ENCODE results near the gene SOAT2. TPM values are rescaled to one million over a fixed set of nuclear protein-coding genes. Genes with fewer than 3 reads are reported as not detected.

Gene SOAT2
- total RNA-seq, 1 donor from 2014 or later: not detected

- Mint-ChIP-seq H3K36me3 (ENCODE audit: low read depth) (no peaks in the 10 kb centered on the region), H3K9me3 (no peaks in the 10 kb centered on the region), H3K4me1 (peaks cover 28% of the 10 kb centered on the region), H3K27ac (no peak overlapping the region), H3K27me3 (peaks cover 13% of the 10 kb centered on the region), H3K4me3 (peak overlapping the region; percentile 80)
- CTCF ChIA-PET: interaction anchor here (0.7 to 5.3 kb wide), 13 partner anchors 8 to 99 kb away, joined by 3 to 133 read pairs (median 4); partner anchors contain the start of genes EIF4B and SPRYD3
- intact Hi-C loops (cut with micrococcal nuclease): loop anchor here (2.0 to 5.0 kb wide), 3 partner anchors 46 to 214 kb away; partner anchors contain the start of gene TNS2
- POLR2A ChIA-PET: interaction anchor here (1.1 to 2.0 kb wide), 4 partner anchors 19 to 44 kb away, joined by 3 to 12 read pairs (median 6); partner anchors contain the start of gene SPRYD3
- TF ChIP-seq CTCF (IDR thresholded peaks at IDR 0.05): no peak
- ATAC-seq (ENCODE audit: low read depth) (no peak), DNase-seq (no peak)
These were observed 4.8 kb upstream of the SOAT2 start for GRCh38 chr12:53098354-53098981.

- Mint-ChIP-seq H3K4me3 (peak overlapping the region; percentile 13), H3K36me3 (ENCODE audit: low read depth) (no peaks in the 10 kb centered on the region), H3K9me3 (no peaks in the 10 kb centered on the region), H3K27me3 (peaks cover 13% of the 10 kb centered on the region), H3K27ac (no peak overlapping the region), H3K4me1 (peaks cover 34% of the 10 kb centered on the region)
- POLR2A ChIA-PET: interaction anchor here (1.0 to 2.0 kb wide), 3 partner anchors 20 to 45 kb away, joined by 3 to 8 read pairs (median 4); partner anchors contain the start of gene SPRYD3
- intact Hi-C loops (cut with micrococcal nuclease): loop anchor here (1.0 to 5.0 kb wide), 5 partner anchors 20 to 214 kb away; partner anchors contain the start of genes SPRYD3 and TNS2
- CTCF ChIA-PET: interaction anchor here (0.8 to 5.3 kb wide), 13 partner anchors 9 to 248 kb away, joined by 3 to 133 read pairs (median 4); partner anchors contain the start of genes EIF4B and SPRYD3
- peak; percentile 99 for TF ChIP-seq CTCF (IDR thresholded peaks at IDR 0.05)
- DNase-seq (peak; percentile 75), ATAC-seq (ENCODE audit: low read depth) (peak; percentile 66)
These were observed 4.0 kb upstream of the SOAT2 start for GRCh38 chr12:53099071-53099882.

- Mint-ChIP-seq H3K27me3 (peaks cover 8% of the 10 kb centered on the region), H3K27ac (no peak overlapping the region), H3K4me1 (peaks cover 34% of the 10 kb centered on the region), H3K9me3 (no peaks in the 10 kb centered on the region), H3K4me3 (no peak overlapping the region), H3K36me3 (ENCODE audit: low read depth) (no peaks in the 10 kb centered on the region)
- CTCF ChIA-PET: interaction anchor here (1.0 to 5.3 kb wide), 3 partner anchors 34 to 247 kb away, joined by 3 to 133 read pairs (median 10); no protein-coding TSS in a partner anchor
- intact Hi-C loops (cut with micrococcal nuclease): no loop called here
- TF ChIP-seq CTCF (IDR thresholded peaks at IDR 0.05): no peak
- ATAC-seq (ENCODE audit: low read depth): no peak
- POLR2A ChIA-PET: interaction anchor here (1.8 to 2.0 kb wide), 2 partner anchors 21 to 46 kb away, joined by 3 to 8 read pairs; partner anchors contain the start of gene SPRYD3
- DNase-seq: no peak
These were observed 2.7 kb upstream of the SOAT2 start for GRCh38 chr12:53100466-53101151.

GRCh38 chr12:53101266-53101665, 2.0 kb upstream of the SOAT2 start:
- H3K4me3 Mint-ChIP-seq: no peak overlapping the region
- ATAC-seq (ENCODE audit: low read depth) (no peak), DNase-seq (no peak)
- peaks cover 8% of the 10 kb centered on the region for H3K27me3 Mint-ChIP-seq
- peaks cover 33% of the 10 kb centered on the region for H3K4me1 Mint-ChIP-seq
- no peaks in the 10 kb centered on the region for H3K36me3 Mint-ChIP-seq (ENCODE audit: low read depth)
- no peak for TF ChIP-seq CTCF (IDR thresholded peaks at IDR 0.05)
- intact Hi-C loops (cut with micrococcal nuclease): no loop called here
- ChIA-PET POLR2A (interaction anchor here (0.7 kb wide), 1 partner anchor 128 kb away, joined by 9 read pairs; no protein-coding TSS in a partner anchor), CTCF (interaction anchor here (1.5 to 5.3 kb wide), 2 partner anchors 35 to 40 kb away, joined by 3 to 133 read pairs; no protein-coding TSS in a partner anchor)
- no peak overlapping the region for H3K27ac Mint-ChIP-seq
- no peaks in the 10 kb centered on the region for H3K9me3 Mint-ChIP-seq

All from activated B cell treated with CpG ODN at 0.5 μM for 24 hours (primary cell).